NCI-H2029 (cell line): ENCODE results near the gene PTPRH.
A peak's percentile ranks its signal among the peaks of the same experiment; 100 is the strongest.
"Not testable (repeated sequence)": the region's sequence is repeated elsewhere in the genome, so short reads cannot be mapped to it uniquely, and the experiment has no call there.

Source experiments
- DNase-seq: peaks from one replicate; lab custom pipeline; 2025; lab: John Stamatoyannopoulos, UW

Gene PTPRH

DNA sequence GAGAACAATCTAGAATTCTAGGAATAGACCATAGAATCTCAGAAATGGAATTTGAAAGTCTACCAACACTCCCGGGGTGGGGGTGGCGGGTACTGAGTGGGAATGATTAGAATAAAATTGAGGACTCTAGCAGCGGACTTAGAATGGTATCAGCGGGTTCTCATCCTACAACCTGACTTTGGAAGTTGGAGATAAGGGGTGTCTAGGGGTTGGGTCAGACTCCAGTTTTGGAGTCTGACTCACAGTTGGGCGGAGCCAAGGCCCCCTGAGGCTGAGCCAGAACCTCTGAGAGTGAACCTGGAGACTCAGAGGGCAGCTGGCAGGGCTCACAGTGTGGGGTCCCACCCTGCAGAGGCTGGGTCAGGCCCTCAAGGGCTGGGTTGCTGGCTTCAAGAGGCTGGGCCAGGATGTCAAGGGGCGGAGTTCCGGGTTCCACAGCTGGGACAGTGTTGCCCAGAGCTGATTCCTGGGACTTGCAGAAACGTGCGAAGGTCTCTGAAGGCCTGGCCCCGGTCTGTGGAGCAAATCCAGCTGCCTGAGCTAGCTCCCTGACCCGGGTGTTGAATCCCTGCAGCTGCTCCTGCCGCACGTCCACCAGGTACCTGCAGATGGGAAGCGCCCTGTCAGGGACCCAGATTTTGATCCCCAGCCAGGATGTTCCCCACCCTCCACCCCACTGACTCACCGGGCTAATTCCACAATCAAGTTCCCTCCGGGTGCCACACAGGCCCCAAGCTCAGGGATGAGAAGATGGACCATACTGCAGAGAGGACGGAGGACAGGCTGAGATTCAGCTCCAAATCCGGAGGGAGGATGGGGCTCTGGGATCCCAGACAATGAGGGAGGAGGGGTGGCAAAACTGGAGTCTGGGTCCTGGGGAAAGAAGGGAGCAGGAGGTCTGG lies 50.2 kb downstream of the PTPRH start:
- no peak for DNase-seq

DNA sequence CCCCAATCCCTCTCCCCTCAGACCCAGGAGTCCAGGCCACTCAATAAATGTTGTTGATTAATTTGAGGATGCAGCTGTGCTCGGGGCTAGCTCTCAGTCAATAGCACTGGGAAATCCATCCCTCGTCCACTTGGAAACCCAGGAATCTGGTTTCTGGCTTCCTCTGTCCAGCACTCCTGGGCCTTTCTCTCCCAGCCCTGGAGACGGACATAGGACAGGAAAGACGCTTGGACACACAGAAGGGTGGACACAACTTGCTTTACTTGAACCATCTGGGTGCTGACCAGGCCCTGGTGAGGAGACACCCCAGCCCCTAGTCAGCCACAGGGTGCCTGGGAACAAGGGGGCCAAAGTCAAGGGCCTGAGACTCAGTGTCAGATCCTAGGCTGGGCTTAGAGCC lies 50.9 kb downstream of the PTPRH start:
- DNase-seq: no peak

- no peak for DNase-seq
Observed at GRCh38 chr19:55157064-55157908, 52.0 kb downstream of the PTPRH start, which contains the start of gene TNNI3. Gene TNNI3 (minus strand): TSS chr19:55157732. CDS start chr19:55157589, 143 bp downstream.

- peak; percentile 33 for DNase-seq
Observed at GRCh38 chr19:55156202-55157063, 52.9 kb downstream of the PTPRH start.

- DNase-seq: not testable (repeated sequence)
Observed at GRCh38 chr19:55155784-55156183, 53.5 kb downstream of the PTPRH start.

- DNase-seq: no peak
Observed at GRCh38 chr19:55153652-55154264, 55.5 kb downstream of the PTPRH start.

DNA sequence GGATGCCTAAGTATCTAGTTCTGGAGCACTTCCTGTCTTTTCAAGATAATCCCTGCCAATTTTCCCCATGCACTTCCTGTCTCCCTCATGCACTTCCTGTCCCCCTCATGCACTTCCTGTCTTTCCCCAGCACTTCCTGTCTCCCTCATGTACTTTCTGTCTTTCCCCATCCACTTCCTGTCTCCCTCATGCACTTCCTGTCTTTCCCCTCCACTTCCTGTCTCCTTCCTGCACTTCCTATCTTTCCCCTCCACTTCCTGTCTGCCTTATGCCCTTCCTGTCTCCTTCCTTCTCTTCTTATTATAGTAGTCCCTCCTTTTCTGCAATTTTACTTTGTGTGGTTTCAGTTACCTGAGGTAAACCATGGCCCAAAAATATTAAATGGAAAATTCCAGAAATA lies 57.3 kb downstream of the PTPRH start:
- no peak for DNase-seq

- no peak for DNase-seq
Observed at GRCh38 chr19:55149078-55150003, 60.0 kb downstream of the PTPRH start, which contains the start of gene TNNT1. Gene TNNT1 (minus strand): TSS chr19:55149206. CDS start chr19:55147157, 2,049 bp downstream.

DNA sequence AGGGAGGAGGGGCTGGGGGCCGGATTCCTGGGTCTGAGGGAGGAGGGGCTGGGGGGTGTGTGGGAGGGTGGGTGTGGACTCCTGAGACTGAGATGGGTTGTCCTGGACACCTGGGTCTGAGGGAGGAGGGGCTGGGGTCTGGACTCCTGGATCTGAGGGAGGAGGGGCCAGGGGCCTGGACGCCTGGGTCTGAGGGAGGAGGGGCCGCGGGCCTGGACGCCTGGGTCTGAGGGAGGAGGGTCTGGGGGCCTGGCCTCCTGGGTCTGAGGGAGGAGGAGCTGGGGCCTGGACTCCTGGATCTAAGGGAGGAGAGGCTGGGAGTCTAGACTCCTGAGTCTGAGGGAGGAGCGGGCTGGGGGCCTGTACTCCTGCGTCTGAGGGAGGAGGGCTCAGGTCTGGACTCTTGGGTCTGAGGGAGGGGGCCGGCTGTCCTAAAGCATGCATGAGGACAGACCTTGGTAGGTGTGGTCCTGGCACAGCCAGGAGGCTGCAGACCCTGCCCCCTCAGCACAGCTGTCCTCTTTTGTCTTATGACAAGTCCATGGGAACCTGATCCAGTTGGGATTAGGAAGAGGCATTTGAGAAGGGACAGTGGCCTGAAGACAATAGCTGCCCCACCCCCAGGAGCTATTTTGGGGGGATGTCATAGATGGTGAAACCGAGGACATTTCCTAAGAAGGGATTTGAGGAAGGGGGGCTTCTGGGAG lies 61.6 kb downstream of the PTPRH start:
- no peak for DNase-seq

GRCh38 chr19:55146705-55147273 lies 62.5 kb downstream of the PTPRH start:
- no peak for DNase-seq

DNA sequence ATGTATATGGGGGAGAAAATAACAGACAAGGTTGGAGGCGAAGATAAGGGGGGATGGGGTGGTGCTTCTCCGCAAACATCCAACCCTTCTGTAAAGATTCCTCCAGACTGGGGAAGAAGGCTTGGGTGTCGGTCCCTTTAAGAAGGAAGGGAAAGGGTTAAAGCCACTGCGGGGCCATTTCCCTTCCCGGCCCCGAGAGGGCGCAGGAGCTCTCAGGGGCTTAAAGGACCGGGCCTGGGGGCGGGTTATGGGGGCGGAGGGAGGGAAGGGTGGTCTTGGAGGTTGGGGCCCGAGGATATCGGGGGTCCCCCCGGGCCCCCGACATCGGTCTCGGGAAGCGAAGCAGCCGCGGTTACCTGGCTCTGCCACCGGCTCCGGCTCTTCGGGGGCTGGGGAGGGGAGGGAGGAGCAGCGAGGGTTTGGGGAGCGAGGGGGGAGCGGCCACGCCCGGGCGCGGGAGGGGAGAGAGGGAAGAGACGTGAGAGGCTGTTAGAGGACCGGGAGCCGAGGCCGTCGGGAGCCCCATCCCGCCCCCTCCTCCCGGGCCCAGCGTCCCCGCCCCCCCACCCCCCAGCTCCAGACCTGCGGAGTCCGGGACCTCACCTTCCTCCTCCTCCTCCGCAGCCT lies 63.1 kb downstream of the PTPRH start:
- DNase-seq: peak; percentile 16

- no peak for DNase-seq
Observed at GRCh38 chr19:55145232-55145631, 64.1 kb downstream of the PTPRH start.

DNA sequence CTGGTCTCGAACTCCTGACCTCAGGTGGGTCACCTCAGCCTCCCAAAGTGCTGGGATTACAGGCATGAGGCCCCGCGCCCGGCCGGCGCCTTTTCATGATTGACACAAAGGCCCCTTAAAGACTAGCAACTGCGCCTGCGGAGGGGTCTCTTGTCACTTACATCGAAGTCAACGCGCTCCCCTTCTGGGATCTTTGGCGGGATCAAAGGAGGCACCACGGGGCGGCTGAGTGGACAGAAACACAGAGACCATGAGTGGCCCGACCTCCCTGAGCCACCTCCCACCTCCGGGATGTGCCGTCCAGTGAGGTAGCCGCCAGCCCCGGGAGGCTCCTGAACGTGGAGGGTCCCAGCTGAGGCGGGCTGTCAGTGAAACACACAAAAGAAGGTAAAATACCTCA lies 67.6 kb downstream of the PTPRH start:
- DNase-seq: no peak

GRCh38 chr19:55137915-55138314 lies 71.4 kb downstream of the PTPRH start:
- DNase-seq: no peak

DNA sequence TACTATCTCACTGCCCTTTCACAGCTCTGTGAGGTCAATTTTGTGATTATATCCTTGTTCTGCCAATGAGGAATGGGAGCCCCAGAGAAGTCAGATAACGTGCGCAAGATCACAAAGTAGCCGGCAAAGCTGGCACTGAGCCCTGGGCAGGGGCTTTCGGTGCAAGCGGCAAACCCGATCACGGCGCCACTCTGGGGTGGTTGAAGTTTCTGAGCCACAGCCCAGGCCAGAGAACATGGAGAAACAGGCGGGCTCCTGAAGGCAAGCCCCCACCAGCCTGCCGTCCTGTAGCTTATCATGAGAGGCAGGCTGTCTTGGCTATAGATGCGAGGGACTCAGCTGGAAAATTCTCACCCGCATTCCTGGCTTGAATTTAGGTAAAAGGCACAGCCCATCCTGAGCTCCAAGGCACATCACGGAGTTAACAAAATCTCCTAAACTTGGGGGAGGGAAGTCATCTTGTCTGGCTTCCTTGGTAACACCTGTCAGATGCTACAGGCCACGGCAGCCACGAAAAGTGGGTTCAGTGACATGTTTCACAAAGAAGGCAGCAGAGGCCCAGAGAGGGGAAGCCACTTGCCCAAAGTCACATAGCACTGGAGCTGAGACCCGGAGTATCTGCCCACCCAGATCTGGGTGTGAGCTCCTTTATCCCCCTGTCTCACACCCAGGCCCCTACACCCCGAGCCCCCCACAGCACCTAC lies 72.8 kb downstream of the PTPRH start:
- no peak for DNase-seq

- DNase-seq: no peak
Observed at GRCh38 chr19:55134736-55135135, 74.6 kb downstream of the PTPRH start.

GRCh38 chr19:55133639-55134444 lies 75.5 kb downstream of the PTPRH start:
- no peak for DNase-seq
